NCI-H345 (cell line): ENCODE data around the gene TTYH3.

Experiments
- DNase-seq: peaks from one replicate; lab custom pipeline; 2025; lab: John Stamatoyannopoulos, UW

Gene TTYH3

DNA sequence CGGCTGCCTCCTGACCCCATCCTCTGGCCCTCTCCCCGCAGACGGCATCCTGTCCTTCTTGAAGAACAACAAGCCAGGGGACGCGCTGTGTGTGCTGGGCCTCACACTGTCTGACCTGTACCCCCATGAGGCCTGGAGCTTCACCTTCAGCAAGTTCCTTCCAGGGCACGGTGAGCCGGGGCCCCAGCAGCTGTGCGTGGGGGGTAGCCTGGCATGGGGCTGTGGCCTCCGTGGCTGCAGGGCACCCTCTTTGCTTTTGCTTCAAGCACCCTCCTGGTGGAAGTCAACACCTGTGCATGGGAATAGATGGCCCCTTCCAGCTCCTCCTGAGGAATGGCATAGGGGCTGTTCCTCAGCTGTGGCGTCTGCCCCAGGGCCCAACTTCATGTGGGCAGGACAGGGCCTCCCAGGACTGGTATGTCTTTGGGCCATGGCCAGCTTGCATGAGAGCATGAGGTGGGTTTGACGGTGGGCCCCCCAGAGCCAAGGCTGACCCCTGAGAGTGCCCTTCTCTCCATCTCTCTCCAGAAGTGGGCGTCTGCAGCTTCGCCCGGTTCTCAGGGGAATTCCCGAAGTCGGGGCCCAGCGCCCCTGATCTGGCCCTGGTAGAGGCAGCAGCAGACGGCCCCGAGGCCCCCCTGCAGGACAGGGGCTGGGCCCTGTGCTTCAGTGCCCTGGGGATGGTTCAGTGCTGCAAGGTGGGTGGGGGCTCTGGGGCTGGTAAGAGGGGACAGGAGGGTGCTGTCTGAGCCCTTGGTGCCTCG, 76.9 kb downstream of the TTYH3 start:
- no peak for DNase-seq

DNA sequence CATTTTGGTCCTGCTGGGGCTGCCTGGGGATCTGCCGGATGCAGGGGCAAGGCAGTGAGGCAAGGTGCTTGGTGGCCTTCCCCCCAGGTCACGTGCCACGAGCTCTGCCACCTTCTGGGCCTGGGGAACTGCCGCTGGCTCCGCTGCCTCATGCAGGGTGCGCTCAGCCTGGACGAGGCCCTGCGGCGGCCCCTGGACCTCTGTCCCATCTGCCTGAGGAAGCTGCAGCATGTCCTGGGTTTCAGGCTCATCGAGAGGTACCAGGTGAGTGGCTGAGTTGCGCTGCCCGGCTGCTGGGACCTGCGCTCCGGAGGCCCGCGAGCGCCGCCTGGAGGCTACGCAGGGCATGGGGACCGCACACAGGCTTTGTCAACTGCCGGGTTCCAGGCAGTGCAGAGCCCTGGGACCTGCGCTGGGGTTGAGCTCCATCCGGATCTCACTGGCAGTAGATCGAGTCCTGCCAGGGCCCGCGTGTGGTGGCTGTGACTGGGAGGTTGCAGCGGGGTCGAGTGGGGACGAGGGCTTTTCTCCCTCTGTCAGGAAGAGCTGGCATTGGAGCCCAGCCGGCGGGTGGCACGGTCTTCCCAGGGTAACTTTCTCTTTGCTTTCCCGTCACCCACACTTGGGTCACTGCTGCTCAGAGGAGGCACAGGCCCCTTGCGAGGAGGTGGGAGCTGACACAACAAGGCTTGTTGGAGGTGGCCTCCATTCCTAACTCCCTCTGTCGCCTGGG, 77.9 kb downstream of the TTYH3 start:
- peak; percentile 64 for DNase-seq

DNA sequence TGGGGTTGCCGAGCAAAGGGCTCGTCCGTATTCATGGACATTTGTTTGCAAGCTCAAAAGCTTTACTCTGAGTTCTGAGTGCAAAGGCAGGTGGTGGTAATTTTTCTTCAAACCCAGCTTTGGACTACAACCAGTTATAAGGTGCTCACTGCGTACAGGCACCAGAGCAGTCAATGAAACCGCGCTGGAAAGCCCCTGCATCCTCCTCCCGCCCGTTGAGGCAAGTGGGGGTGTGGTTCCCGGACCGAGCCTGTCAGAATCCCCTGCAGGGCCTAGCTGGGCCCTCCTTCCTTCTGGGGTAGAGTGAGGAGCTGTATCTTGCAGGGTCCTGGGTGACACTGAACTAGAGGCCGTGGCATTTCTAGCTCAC, 78.5 kb downstream of the TTYH3 start:
- no peak for DNase-seq

DNA sequence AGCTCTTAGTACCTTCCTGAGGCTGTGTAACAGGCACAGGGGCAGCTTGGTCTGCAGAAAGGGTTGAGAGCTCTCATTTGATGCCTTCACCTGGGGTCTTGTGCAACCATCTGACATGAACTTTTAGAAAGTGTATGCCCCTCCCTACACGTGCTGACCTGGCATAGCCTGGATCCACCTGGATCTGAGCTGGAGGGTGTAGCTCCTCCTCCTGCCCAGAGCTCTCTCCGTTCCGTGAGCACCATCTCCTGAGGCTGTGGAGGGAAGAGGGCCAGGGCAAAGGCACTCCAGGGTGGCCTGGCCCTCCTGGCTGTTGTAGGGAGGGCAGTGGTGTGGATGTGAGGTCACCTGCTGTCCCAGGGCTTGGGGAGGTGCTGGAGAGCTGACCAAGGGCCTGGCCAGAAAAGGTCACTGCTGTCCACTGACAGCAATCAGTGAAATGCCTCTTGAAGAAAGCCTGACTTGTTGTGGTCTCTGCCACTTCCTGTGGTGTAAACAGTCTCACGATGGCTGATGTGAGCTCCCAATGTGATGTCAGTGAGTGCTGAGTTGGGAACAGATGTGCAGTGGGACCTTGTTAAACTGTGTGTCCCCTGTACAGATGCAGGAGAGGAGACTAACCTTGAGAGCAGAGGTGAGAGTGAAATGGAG, 79.2 kb downstream of the TTYH3 start:
- DNase-seq = no peak

DNA sequence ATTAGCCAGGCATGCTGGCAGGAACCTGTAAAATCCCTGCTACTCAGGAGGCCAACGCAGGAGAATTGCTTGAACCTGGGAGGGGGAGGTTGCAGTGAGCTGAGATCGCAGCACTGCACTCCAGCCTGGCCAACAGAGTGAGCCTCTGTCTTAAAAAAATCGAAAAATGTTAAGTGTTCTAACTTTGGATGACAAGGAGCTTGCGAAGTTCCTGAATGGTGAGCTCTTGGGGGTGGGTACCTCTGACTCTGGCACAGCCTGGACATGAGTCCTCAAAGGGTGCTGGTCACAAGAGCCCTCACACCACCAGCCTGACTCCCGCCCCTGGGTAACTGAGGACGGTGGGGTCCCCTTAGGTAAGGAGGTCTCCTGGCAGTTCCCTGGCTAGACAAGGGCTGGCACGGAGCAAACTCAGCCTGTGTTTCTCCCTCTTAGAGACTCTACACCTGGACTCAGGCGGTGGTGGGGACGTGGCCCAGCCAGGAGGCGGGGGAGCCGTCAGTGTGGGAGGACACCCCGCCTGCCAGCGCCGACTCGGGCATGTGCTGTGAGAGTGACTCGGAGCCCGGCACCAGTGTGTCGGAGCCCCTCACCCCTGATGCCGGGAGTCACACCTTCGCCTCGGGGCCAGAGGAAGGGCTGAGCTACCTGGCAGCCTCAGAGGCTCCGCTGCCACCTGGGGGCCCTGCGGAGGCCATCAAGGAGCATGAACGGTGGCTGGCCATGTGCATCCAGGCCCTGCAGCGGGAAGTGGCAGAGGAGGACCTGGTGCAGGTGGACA, 80.3 kb downstream of the TTYH3 start:
- no peak for DNase-seq

DNA sequence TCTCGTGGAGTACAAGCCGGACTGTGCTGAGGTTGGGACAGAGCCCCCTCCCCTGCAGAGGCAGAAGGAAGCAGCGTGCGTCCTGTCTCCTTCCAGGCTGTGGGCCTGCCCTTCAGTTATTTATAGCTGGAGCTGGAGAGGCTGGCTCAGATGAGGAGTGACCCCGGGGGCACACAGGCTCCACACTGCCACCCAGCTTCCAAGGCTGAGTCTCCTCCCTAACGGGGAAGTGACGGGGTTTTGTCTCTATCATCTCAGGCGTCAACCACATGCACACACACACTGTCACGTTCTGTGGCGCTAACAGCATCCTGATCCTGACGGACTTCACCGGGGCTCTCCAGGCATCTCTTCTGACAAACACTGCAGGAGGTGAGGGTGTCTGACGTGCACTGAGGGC, 81.6 kb downstream of the TTYH3 start:
- no peak for DNase-seq

DNA sequence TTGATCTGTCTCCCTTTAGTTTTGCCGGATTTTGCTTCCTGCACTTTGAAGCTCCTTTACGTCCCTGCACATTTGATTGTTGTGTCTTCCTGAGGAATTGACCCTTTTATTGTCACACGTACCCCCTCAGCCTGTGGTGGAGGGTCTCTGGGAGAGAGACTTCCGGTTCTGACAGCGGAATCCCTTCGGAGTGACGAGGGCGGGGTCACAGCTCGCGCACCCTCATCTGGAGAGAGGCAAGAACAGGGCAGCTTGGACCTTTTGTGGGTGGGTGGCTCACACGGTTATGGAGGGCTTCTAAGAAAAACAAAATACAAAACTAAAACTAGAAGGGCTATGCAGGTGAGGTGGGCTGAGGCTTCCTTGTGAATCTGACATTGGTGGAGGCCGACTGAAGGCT, 82.2 kb downstream of the TTYH3 start:
- DNase-seq = no peak
